ENCODE results near the gene ARF6.

DNA sequence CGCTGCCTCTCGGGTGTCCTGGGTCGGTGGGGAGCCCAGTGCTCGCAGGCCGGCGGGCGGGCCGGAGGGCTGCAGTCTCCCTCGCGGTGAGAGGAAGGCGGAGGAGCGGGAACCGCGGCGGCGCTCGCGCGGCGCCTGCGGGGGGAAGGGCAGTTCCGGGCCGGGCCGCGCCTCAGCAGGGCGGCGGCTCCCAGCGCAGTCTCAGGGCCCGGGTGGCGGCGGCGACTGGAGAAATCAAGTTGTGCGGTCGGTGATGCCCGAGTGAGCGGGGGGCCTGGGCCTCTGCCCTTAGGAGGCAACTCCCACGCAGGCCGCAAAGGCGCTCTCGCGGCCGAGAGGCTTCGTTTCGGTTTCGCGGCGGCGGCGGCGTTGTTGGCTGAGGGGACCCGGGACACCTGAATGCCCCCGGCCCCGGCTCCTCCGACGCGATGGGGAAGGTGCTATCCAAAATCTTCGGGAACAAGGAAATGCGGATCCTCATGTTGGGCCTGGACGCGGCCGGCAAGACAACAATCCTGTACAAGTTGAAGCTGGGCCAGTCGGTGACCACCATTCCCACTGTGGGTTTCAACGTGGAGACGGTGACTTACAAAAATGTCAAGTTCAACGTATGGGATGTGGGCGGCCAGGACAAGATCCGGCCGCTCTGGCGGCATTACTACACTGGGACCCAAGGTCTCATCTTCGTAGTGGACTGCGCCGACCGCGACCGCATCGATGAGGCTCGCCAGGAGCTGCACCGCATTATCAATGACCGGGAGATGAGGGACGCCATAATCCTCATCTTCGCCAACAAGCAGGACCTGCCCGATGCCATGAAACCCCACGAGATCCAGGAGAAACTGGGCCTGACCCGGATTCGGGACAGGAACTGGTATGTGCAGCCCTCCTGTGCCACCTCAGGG lies 679 bp downstream of the ARF6 start:
- TF ChIP-seq, protein P1, sequence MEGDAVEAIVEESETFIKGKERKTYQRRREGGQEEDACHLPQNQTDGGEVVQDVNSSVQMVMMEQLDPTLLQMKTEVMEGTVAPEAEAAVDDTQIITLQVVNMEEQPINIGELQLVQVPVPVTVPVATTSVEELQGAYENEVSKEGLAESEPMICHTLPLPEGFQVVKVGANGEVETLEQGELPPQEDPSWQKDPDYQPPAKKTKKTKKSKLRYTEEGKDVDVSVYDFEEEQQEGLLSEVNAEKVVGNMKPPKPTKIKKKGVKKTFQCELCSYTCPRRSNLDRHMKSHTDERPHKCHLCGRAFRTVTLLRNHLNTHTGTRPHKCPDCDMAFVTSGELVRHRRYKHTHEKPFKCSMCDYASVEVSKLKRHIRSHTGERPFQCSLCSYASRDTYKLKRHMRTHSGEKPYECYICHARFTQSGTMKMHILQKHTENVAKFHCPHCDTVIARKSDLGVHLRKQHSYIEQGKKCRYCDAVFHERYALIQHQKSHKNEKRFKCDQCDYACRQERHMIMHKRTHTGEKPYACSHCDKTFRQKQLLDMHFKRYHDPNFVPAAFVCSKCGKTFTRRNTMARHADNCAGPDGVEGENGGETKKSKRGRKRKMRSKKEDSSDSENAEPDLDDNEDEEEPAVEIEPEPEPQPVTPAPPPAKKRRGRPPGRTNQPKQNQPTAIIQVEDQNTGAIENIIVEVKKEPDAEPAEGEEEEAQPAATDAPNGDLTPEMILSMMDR (optimal IDR thresholded peaks at IDR 0.05 in 1 of 3, IDR thresholded peaks at IDR 0.05 in 1 of 3, conservative IDR thresholded peaks at IDR 0.05 in 1 of 3; ENCODE audit: extremely low read depth in 1 of 3, insufficient read depth in 2 of 3, low read length in 3 of 3), result no peak
- no peak for TF ChIP-seq EZH2 (IDR thresholded peaks at IDR 0.05; ENCODE audit: low read length)

All from keratinocyte (primary cell).